ENCODE results near the gene FBXO21. TPM values are rescaled to one million over a fixed set of nuclear protein-coding genes. Genes with fewer than 3 reads are reported as not detected.

FBXO21 gene
- total RNA-seq, 1 donor from 2014 or later: 32.0 TPM

DNA sequence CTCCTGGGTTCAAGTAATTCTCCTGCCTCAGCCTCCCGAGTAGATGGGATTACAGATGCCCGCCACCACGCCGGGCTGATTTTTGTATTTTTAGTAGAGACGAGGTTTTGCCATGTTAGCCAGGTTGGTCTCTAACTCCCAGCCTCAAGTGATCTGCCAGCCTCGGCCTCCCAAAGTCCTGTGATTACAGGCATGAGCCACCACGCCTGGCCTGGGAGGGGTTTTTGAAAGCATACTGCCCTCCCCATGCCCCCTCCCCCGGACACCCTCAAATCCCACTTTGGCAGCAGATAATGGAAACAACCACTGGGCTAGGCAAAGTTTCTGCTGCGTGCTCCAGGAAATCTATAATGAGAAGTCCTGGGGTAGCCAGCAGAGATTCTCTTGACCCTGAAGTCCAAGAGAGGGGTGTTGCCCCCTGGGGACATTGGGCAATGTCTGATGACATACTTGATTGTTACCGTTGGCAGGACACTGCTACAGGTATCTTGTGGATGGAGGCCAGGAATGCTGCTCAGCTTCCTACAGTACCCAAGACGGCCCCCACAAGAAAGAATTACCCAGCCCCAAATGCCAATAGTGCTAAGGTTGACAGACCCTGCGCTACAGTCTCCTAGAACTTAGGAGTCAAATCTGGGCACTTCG, 18.7 kb upstream of the FBXO21 start:
- Histone ChIP-seq H3K79me2 (ENCODE audit: insufficient read depth, low read length) (no peaks in the 10 kb centered on the region), H3K4me2 (ENCODE audit: low read length) (no peak overlapping the region), H3K9ac (ENCODE audit: low read length) (no peak overlapping the region), H2AFZ (ENCODE audit: low read depth, low read length) (no peak overlapping the region), H3K4me3 (ENCODE audit: insufficient read depth, low read depth, low read length) (no peak overlapping the region), H3K4me1 (ENCODE audit: insufficient read depth, low read length) (no peaks in the 10 kb centered on the region), H4K20me1 (ENCODE audit: insufficient read depth, low read length) (no peaks in the 10 kb centered on the region), H3K9me3 (ENCODE audit: insufficient read depth, low read depth, low read length) (no peaks in the 10 kb centered on the region), H3K27ac (ENCODE audit: low read depth, low read length) (no peak overlapping the region), H3K36me3 (ENCODE audit: insufficient read depth, low read length) (no peaks in the 10 kb centered on the region), H3K27me3 (ENCODE audit: insufficient read depth, low read length) (peaks cover 7% of the 10 kb centered on the region)
- H3K4me3 Mint-ChIP-seq (ENCODE audit: unreplicated experiment): no peak overlapping the region
- no peak overlapping the region for H3K27ac Mint-ChIP-seq (ENCODE audit: unreplicated experiment)
- H3K27me3 Mint-ChIP-seq (ENCODE audit: low read depth, unreplicated experiment): peaks cover 37% of the 10 kb centered on the region
- FAIRE-seq: no peak
- no peak for TF ChIP-seq EZH2 (IDR thresholded peaks at IDR 0.05; ENCODE audit: insufficient read depth, low read length)
- TF ChIP-seq, protein P1, sequence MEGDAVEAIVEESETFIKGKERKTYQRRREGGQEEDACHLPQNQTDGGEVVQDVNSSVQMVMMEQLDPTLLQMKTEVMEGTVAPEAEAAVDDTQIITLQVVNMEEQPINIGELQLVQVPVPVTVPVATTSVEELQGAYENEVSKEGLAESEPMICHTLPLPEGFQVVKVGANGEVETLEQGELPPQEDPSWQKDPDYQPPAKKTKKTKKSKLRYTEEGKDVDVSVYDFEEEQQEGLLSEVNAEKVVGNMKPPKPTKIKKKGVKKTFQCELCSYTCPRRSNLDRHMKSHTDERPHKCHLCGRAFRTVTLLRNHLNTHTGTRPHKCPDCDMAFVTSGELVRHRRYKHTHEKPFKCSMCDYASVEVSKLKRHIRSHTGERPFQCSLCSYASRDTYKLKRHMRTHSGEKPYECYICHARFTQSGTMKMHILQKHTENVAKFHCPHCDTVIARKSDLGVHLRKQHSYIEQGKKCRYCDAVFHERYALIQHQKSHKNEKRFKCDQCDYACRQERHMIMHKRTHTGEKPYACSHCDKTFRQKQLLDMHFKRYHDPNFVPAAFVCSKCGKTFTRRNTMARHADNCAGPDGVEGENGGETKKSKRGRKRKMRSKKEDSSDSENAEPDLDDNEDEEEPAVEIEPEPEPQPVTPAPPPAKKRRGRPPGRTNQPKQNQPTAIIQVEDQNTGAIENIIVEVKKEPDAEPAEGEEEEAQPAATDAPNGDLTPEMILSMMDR (IDR thresholded peaks at IDR 0.05; ENCODE audit: insufficient read depth, low read depth, low read length): no peak
- peaks cover 3% of the 10 kb centered on the region for H3K4me1 Mint-ChIP-seq (ENCODE audit: low read depth, unreplicated experiment)
- no peaks in the 10 kb centered on the region for H3K36me3 Mint-ChIP-seq (ENCODE audit: low read depth, unreplicated experiment)
- no peak for DNase-seq (ENCODE audit: low read depth)
- no peaks in the 10 kb centered on the region for H3K9me3 Mint-ChIP-seq (ENCODE audit: unreplicated experiment)

DNA sequence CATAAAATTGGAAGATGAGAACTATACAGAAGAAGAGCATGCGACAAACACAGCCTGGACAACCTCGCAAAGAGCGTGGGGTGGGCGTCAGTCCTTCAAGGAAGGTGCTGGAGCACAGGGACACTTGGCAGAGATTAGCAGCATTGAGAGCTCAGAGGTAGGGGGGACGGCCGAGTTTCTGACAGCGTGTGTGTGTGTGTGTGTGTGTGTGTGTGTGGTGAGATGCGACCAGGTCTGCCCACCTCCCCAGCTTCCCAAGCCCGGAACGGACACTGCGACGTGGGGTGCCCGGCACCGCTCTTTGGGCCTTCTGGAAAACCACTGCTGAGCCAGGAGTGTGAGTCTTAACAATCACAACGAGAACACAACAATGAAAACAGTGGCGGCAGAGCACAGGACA, 17.9 kb upstream of the FBXO21 start:
- no peak overlapping the region for H3K27ac Mint-ChIP-seq (ENCODE audit: unreplicated experiment)
- FAIRE-seq (no peak), DNase-seq (ENCODE audit: low read depth) (no peak)
- peaks cover 32% of the 10 kb centered on the region for H3K27me3 Mint-ChIP-seq (ENCODE audit: low read depth, unreplicated experiment)
- H2AFZ ChIP-seq (ENCODE audit: low read depth, low read length): no peak overlapping the region
- peaks cover 3% of the 10 kb centered on the region for H3K27me3 ChIP-seq (ENCODE audit: insufficient read depth, low read length)
- H3K79me2 ChIP-seq (ENCODE audit: insufficient read depth, low read length): no peaks in the 10 kb centered on the region
- H3K9ac ChIP-seq (ENCODE audit: low read length): no peak overlapping the region
- no peaks in the 10 kb centered on the region for H3K36me3 Mint-ChIP-seq (ENCODE audit: low read depth, unreplicated experiment)
- H3K27ac ChIP-seq (ENCODE audit: low read depth, low read length): no peak overlapping the region
- no peak overlapping the region for H3K4me3 Mint-ChIP-seq (ENCODE audit: unreplicated experiment)
- TF ChIP-seq, protein P1 (IDR thresholded peaks at IDR 0.05; ENCODE audit: insufficient read depth, low read depth, low read length): no peak
- TF ChIP-seq EZH2 (IDR thresholded peaks at IDR 0.05; ENCODE audit: insufficient read depth, low read length): no peak
- no peak overlapping the region for H3K4me2 ChIP-seq (ENCODE audit: low read length)
- no peaks in the 10 kb centered on the region for H3K36me3 ChIP-seq (ENCODE audit: insufficient read depth, low read length)
- H3K4me1 ChIP-seq (ENCODE audit: insufficient read depth, low read length): no peaks in the 10 kb centered on the region
- H4K20me1 ChIP-seq (ENCODE audit: insufficient read depth, low read length): no peaks in the 10 kb centered on the region
- H3K9me3 Mint-ChIP-seq (ENCODE audit: unreplicated experiment): no peaks in the 10 kb centered on the region
- no peaks in the 10 kb centered on the region for H3K9me3 ChIP-seq (ENCODE audit: insufficient read depth, low read depth, low read length)
- H3K4me3 ChIP-seq (ENCODE audit: insufficient read depth, low read depth, low read length): no peak overlapping the region
- H3K4me1 Mint-ChIP-seq (ENCODE audit: low read depth, unreplicated experiment): peaks cover under 1% of the 10 kb centered on the region

DNA sequence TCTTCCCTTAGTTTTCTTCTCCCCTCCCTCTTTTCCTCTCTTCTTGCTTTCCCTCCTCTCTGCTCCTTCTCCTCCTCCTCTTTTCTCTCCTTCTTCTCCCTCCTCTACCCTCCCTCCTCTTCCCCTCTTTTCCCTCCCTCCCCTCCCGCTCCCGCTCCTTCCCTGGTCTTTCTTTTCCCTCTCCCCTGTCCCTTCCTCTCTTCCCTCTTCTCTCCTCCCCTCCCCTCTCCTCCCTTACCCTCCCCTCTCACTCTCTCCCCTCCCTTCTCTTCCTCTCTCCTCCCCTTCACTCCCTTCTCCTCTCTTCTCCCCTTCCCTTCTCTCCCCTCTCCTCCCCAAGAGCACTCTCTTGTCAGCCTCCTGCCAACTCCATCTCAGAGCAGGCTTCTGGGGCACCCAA, 17.4 kb upstream of the FBXO21 start:
- Mint-ChIP-seq H3K27me3 (ENCODE audit: low read depth, unreplicated experiment) (peaks cover 30% of the 10 kb centered on the region), H3K4me1 (ENCODE audit: low read depth, unreplicated experiment) (no peaks in the 10 kb centered on the region), H3K36me3 (ENCODE audit: low read depth, unreplicated experiment) (no peaks in the 10 kb centered on the region), H3K4me3 (ENCODE audit: unreplicated experiment) (no peak overlapping the region), H3K27ac (ENCODE audit: unreplicated experiment) (no peak overlapping the region), H3K9me3 (ENCODE audit: unreplicated experiment) (no peaks in the 10 kb centered on the region)
- TF ChIP-seq EZH2 (IDR thresholded peaks at IDR 0.05; ENCODE audit: insufficient read depth, low read length): no peak
- TF ChIP-seq, protein P1 (IDR thresholded peaks at IDR 0.05; ENCODE audit: insufficient read depth, low read depth, low read length): no peak
- DNase-seq (ENCODE audit: low read depth) (no peak), FAIRE-seq (no peak)
- H2AFZ ChIP-seq (ENCODE audit: low read depth, low read length): no peak overlapping the region
- H3K27me3 ChIP-seq (ENCODE audit: insufficient read depth, low read length): no peaks in the 10 kb centered on the region
- H3K9me3 ChIP-seq (ENCODE audit: insufficient read depth, low read depth, low read length): no peaks in the 10 kb centered on the region
- no peaks in the 10 kb centered on the region for H4K20me1 ChIP-seq (ENCODE audit: insufficient read depth, low read length)
- no peaks in the 10 kb centered on the region for H3K36me3 ChIP-seq (ENCODE audit: insufficient read depth, low read length)
- H3K4me2 ChIP-seq (ENCODE audit: low read length): no peak overlapping the region
- no peaks in the 10 kb centered on the region for H3K79me2 ChIP-seq (ENCODE audit: insufficient read depth, low read length)
- H3K27ac ChIP-seq (ENCODE audit: low read depth, low read length): no peak overlapping the region
- no peaks in the 10 kb centered on the region for H3K4me1 ChIP-seq (ENCODE audit: insufficient read depth, low read length)
- no peak overlapping the region for H3K4me3 ChIP-seq (ENCODE audit: insufficient read depth, low read depth, low read length)
- no peak overlapping the region for H3K9ac ChIP-seq (ENCODE audit: low read length)

Measured in astrocyte (in vitro differentiated cells and primary cell).